ENCODE data around the gene DNAJB8.

The DNAJB8 gene

DNA sequence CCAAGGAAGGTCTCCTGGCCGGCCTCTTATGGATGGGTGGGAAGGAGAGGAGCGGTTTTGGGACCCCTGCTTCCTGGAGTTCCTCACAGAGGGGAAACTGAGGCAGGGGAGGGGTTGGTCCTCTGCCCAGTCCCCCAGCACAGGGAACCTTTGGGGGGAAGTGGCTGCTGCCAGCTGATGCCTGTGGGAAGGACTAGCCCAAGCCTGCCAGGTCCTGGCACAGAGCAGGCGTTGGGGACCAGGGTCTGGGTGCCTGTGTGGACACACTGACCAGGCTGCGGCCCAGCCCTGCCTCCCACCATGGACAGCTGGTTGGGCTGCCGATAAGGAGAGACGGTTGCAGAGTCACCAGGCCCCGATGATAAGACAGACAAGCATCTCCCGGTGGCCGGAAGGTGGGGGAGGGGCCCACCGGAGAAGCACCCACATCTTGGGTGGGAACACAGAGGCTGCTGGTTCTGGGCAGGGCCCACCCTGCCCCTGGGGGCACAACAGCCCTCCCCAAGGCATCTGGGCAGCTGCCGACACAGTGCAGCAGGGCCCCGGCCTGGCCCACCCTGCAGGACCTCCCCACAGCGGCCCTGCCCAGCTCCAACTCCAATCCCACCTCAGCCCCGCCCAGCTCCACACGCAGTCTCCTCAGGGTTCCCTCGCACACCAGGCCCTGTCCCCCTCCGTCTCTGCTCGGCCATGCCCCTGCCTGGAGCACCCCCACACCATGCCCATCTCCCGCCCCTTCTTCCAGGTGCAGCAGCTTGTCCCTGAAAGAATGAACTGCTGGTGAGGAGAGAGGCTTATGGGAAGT, 50.7 kb downstream of the DNAJB8 start:
- no peaks in the 10 kb centered on the region for H3K27me3 ChIP-seq (ENCODE audit: insufficient read depth, low read depth, severe bottlenecking)
- H3K27ac ChIP-seq = no peak overlapping the region
- TF ChIP-seq, protein P1, sequence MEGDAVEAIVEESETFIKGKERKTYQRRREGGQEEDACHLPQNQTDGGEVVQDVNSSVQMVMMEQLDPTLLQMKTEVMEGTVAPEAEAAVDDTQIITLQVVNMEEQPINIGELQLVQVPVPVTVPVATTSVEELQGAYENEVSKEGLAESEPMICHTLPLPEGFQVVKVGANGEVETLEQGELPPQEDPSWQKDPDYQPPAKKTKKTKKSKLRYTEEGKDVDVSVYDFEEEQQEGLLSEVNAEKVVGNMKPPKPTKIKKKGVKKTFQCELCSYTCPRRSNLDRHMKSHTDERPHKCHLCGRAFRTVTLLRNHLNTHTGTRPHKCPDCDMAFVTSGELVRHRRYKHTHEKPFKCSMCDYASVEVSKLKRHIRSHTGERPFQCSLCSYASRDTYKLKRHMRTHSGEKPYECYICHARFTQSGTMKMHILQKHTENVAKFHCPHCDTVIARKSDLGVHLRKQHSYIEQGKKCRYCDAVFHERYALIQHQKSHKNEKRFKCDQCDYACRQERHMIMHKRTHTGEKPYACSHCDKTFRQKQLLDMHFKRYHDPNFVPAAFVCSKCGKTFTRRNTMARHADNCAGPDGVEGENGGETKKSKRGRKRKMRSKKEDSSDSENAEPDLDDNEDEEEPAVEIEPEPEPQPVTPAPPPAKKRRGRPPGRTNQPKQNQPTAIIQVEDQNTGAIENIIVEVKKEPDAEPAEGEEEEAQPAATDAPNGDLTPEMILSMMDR (IDR thresholded peaks at IDR 0.05; ENCODE audit: low read depth, low read length) = no peak
- no peaks in the 10 kb centered on the region for H3K36me3 ChIP-seq
- H3K9me3 ChIP-seq (ENCODE audit: severe bottlenecking) = no peaks in the 10 kb centered on the region
- H3K4me3 ChIP-seq (ENCODE audit: low read depth, low read length) = no peak overlapping the region
- DNase-seq = no peak

DNA sequence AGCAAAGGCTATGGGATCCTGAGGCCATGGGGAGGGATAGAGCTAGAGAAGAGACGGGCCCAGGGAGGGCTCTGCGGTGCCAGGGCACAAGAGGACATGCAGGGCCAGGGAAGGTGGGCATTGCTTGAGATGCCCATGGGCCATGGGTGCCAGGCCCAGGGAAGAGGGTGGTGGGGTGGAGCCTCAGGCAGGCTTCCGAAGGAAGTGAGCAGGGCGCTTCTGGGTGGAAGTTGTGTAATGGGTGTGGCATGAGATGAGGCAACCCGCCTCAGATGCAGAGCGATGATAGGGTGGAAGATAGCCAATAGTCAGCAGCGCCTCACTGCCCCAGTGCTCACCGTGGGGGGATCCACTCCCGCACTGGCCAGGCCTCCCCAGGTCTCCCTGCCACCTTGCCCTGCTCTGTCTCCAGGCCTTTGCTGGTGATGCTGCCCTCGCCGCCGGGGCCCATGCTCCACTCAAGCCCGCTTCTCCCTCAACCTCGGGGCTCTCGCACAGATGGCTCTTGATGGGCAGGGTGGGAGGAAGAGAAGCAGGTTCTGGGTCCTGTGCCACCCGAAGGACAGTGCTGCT, 51.4 kb downstream of the DNAJB8 start:
- TF ChIP-seq, protein P1 (IDR thresholded peaks at IDR 0.05; ENCODE audit: low read depth, low read length) = no peak
- no peaks in the 10 kb centered on the region for H3K9me3 ChIP-seq (ENCODE audit: severe bottlenecking)
- no peaks in the 10 kb centered on the region for H3K27me3 ChIP-seq (ENCODE audit: insufficient read depth, low read depth, severe bottlenecking)
- H3K36me3 ChIP-seq = no peaks in the 10 kb centered on the region
- DNase-seq = no peak
- no peak overlapping the region for H3K27ac ChIP-seq
- no peak overlapping the region for H3K4me3 ChIP-seq (ENCODE audit: low read depth, low read length)

DNA sequence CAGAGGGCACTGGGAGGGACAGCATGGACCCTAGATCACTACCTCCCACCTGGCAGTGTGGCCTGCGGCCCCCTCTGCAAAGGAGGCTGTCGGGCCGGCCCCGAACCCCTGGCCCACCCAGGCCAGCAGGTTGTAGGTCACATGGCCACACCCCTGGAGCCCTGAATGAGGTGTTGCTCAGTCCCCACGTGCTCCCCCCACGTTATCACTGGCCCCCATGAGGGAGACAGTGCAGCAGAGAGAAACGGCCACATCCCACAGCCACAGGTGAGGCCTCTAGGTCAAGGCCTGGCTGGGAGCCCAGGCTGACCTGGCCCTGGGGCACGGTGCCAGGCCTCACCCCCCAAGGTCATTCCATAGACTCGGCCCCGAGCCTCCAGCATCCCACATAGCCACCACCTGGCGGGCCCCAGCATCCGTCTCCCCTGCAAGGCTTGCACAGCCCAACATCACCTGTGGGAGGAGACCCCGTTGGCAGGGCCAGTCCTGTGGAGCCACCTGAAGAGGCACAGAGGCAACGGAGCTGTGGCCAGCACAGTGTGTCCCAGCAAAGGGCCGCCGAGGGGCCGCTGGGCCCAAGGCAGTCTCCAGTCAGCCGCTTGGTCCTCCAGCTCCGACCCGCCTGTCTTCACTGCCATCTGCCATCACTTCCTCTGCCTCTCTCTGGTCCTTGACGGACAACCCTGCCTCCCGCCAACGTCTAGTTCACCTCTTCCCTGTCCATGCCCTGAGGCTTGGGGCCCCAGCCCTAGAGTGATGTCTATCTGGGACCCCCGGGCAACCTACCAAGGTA, 53.1 kb downstream of the DNAJB8 start:
- Histone ChIP-seq H3K27ac (no peak overlapping the region), H3K4me3 (ENCODE audit: low read depth, low read length) (no peak overlapping the region), H3K27me3 (ENCODE audit: insufficient read depth, low read depth, severe bottlenecking) (no peaks in the 10 kb centered on the region), H3K36me3 (no peaks in the 10 kb centered on the region), H3K9me3 (ENCODE audit: severe bottlenecking) (no peaks in the 10 kb centered on the region)
- TF ChIP-seq, protein P1 (IDR thresholded peaks at IDR 0.05; ENCODE audit: low read depth, low read length) = no peak
- no peak for DNase-seq

DNA sequence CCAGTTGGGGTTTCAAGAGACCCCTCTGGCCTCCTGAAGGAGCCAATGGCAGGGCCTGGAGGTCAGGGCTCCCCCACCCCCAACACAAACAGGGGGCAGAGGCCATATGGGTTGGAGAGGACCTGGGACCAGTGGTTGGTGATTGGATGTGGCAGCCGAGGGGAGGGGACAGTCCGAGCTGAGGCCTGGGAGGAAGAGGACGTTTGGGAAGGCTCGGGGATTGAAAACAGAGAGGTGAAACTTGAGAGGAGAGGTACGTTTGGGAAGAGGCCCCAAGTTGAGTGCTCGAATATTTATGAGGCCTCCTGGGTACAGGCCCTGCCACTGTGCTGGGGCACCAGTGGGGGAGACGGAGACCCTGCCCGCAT, 53.7 kb downstream of the DNAJB8 start:
- no peak for DNase-seq
- TF ChIP-seq, protein P1 (IDR thresholded peaks at IDR 0.05; ENCODE audit: low read depth, low read length) = no peak
- H3K27ac ChIP-seq = no peak overlapping the region
- H3K27me3 ChIP-seq (ENCODE audit: insufficient read depth, low read depth, severe bottlenecking) = no peaks in the 10 kb centered on the region
- no peaks in the 10 kb centered on the region for H3K36me3 ChIP-seq
- no peaks in the 10 kb centered on the region for H3K9me3 ChIP-seq (ENCODE audit: severe bottlenecking)
- H3K4me3 ChIP-seq (ENCODE audit: low read depth, low read length) = no peak overlapping the region
